Upper lobe of left lung (tissue), 6 donors: ENCODE data around the gene SMAD3. TPM values are rescaled to one million over a fixed set of nuclear protein-coding genes. Genes with fewer than 3 reads are reported as not detected.

Source experiments
- ATAC-seq, 2 donors: fragments of 200-7000 bp; cut with Tn5 transposase; one replicate each; pipeline ENCODE4 v1.9.1; 2022; ENCODE audit warnings: mild to moderate bottlenecking in 2 of 2, moderate library complexity in 2 of 2; ENCODE audit not compliant: low FRiP score in 2 of 2
- DNase-seq, 2 donors: peaks; one replicate each; pipeline ENCODE4 v3.0.0-alpha.2; 2019 to 2020
- H3K27ac ChIP-seq, 4 donors: fragments of 200-600 bp; sonication (generic); one replicate each; pipeline ENCODE4 v1.5.1; 2016 to 2019
- H3K27me3 ChIP-seq, 4 donors: fragments of 200-600 bp; sonication (generic); one replicate each; pipeline ENCODE4 v1.5.1; 2017 to 2019
- H3K36me3 ChIP-seq, 4 donors: fragments of 200-600 bp; sonication (generic); one replicate each; pipeline ENCODE4 v1.5.1; 2016 to 2019
- H3K4me1 ChIP-seq, 4 donors: fragments of 200-600 bp; sonication (generic); one replicate each; pipeline ENCODE4 v1.5.1; 2018 to 2019
- H3K4me3 ChIP-seq, 4 donors: fragments of 200-600 bp; sonication (generic); one replicate each; pipeline ENCODE4 v1.5.1; 2017 to 2019; ENCODE audit warnings: mild to moderate bottlenecking in 2 of 4, moderate library complexity in 1 of 4
- H3K9me3 ChIP-seq, 4 donors: fragments of 200-600 bp; sonication (generic); one replicate each; pipeline ENCODE4 v1.5.1; 2018 to 2019
- CTCF ChIP-seq, 6 experiments: fragments of 450-650 bp in 4 of 6; fragments of 200-600 bp in 2 of 6; sonication (generic) in 2 of 6; IDR thresholded peaks; one replicate each; pipeline ENCODE4 v1.5.1; 2016 to 2019; ENCODE audit warnings: antibody characterized with exemption in 6 of 6
- EP300 ChIP-seq, 4 donors: sonication (generic); formaldehyde crosslinking; IDR thresholded peaks; one replicate each; pipeline ENCODE4 v1.5.1; 2017; ENCODE audit warnings: antibody characterized with exemption in 4 of 4, control low read depth in 2 of 4
- POLR2A ChIP-seq, 4 donors: fragments of 450-650 bp; IDR thresholded peaks; one replicate each; pipeline ENCODE4 v1.5.1; 2016 to 2017; ENCODE audit warnings: antibody characterized with exemption in 4 of 4, mild to moderate bottlenecking in 2 of 4
- POLR2AphosphoS5 ChIP-seq, 2 donors: sonication (generic); formaldehyde crosslinking; IDR thresholded peaks; one replicate each; pipeline ENCODE4 v1.5.1; 2017; ENCODE audit warnings: antibody characterized with exemption in 2 of 2
- WGBS, 2 donors: methylation state at CpG; one replicate each; pipeline ENCODE4 v1.1.5; 2017 to 2018; 5-methylcytosine and 5-hydroxymethylcytosine counted together
- total RNA-seq, 6 donors: library from RNA; depleted of rRNA in 4 of 6; stranded (reverse); fragments of >200 nt in 4 of 6; gene quantifications; one replicate each; pipeline versions ENCODE4 v1.1.0 to v1.2.1, GENCODE V29; 2016 to 2021
- donor health status: DM: no; HTN: no; CAD: no; lungs with moderate emphysema.
- donor health status: DM: no; HTN: yes; CAD: no; lungs with severe emphysema.

The SMAD3 gene
- total RNA-seq, 6 donors from 2014 or later: 31.7 to 44.5 (median 36.3) TPM

- peak overlapping the region in 1 of 4 donors; percentile 30 for H3K27ac ChIP-seq
- H3K4me3 ChIP-seq: no peak overlapping the region
- H3K4me1 ChIP-seq: peaks cover 56 to 63% (median 61%) of the 10 kb centered on the region in 4 donors
- TF ChIP-seq CTCF (IDR thresholded peaks at IDR 0.05) (no peak), POLR2A (IDR thresholded peaks at IDR 0.05) (no peak), EP300 (IDR thresholded peaks at IDR 0.05) (no peak), POLR2AphosphoS5 (IDR thresholded peaks at IDR 0.05) (no peak)
- DNase-seq: no peak
- no peaks in the 10 kb centered on the region for H3K27me3 ChIP-seq
- no peaks in the 10 kb centered on the region for H3K36me3 ChIP-seq
- ATAC-seq: no peak
- 60 to 61% methylated on average over 2 of the region's 2 CpGs for WGBS, 2 donors
- no peaks in the 10 kb centered on the region for H3K9me3 ChIP-seq
Observed at GRCh38 chr15:67116742-67117141, 51.3 kb downstream of the SMAD3 start.

GRCh38 chr15:67117370-67117769 is 52.0 kb downstream of the SMAD3 start:
- 25 to 28% methylated on average over 3 of the region's 3 CpGs for WGBS, 2 donors
- TF ChIP-seq POLR2AphosphoS5 (IDR thresholded peaks at IDR 0.05) (no peak), POLR2A (IDR thresholded peaks at IDR 0.05) (no peak), EP300 (IDR thresholded peaks at IDR 0.05) (no peak), CTCF (IDR thresholded peaks at IDR 0.05) (no peak)

GRCh38 chr15:67118808-67119207 is 53.4 kb downstream of the SMAD3 start:
- no peak for TF ChIP-seq POLR2AphosphoS5 (IDR thresholded peaks at IDR 0.05)
- no peak for TF ChIP-seq CTCF (IDR thresholded peaks at IDR 0.05)
- TF ChIP-seq POLR2A (IDR thresholded peaks at IDR 0.05): no peak
- TF ChIP-seq EP300 (IDR thresholded peaks at IDR 0.05): no peak
- no peak for DNase-seq
- Histone ChIP-seq H3K36me3 (no peaks in the 10 kb centered on the region), H3K4me3 (no peak overlapping the region), H3K9me3 (no peaks in the 10 kb centered on the region), H3K4me1 (peaks cover 60 to 68% (median 66%) of the 10 kb centered on the region in 4 donors), H3K27ac (no peak overlapping the region), H3K27me3 (no peaks in the 10 kb centered on the region)
- no peak for ATAC-seq
- WGBS, 2 donors: 98% methylated on average over 5 of the region's 5 CpGs

More at GRCh38 chr15:67117370-67117769, 52.0 kb downstream of the SMAD3 start:
- peak overlapping the region in 3 of 4 donors; percentile 5 to 36 (median 30) for H3K27ac ChIP-seq
- peaks cover 60 to 68% (median 66%) of the 10 kb centered on the region in 4 donors for H3K4me1 ChIP-seq
- DNase-seq (no peak), ATAC-seq (peak in 1 of 2 donors; percentile 16)
- no peaks in the 10 kb centered on the region for H3K27me3 ChIP-seq
- no peaks in the 10 kb centered on the region for H3K36me3 ChIP-seq
- H3K4me3 ChIP-seq: no peak overlapping the region
- no peaks in the 10 kb centered on the region for H3K9me3 ChIP-seq

DNA sequence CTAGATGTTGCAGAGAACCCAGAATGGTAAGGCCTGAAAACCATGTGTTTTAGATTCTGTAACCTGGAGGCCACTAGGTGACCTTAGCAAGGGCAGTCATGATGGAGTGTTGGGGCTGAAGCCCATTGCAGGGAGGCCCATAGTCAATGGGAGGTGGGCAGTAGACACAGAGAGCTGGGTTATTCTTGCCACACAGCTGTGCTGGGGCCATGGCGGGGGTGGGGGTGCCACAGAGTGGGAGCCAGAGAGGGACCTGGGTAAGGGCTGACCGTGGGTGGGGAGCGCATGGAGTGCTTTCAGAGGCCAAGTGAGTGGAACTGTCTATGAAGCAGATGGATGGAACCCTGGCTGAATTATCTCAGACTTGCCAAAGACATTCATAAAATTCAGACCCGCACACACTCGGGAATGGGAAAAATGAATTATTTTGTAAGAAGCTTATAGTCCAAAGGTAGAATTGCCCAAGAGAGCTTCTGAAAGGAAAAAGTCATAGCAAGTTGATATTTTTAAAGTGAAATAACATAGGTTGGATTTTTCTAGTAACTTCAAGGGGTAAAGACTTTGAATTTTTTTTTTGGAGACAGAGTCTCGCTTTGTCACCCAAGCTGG is 53.9 kb downstream of the SMAD3 start:
- peak overlapping the region in 2 of 4 donors; percentile 91 to 93 for H3K27ac ChIP-seq
- ATAC-seq: no peak
- no peak for TF ChIP-seq CTCF (IDR thresholded peaks at IDR 0.05)
- no peak for TF ChIP-seq POLR2AphosphoS5 (IDR thresholded peaks at IDR 0.05)
- no peak for TF ChIP-seq POLR2A (IDR thresholded peaks at IDR 0.05)
- TF ChIP-seq EP300 (IDR thresholded peaks at IDR 0.05): no peak
- H3K27me3 ChIP-seq: no peaks in the 10 kb centered on the region
- H3K4me1 ChIP-seq: peaks cover 60 to 67% (median 65%) of the 10 kb centered on the region in 4 donors
- no peaks in the 10 kb centered on the region for H3K36me3 ChIP-seq
- H3K9me3 ChIP-seq: no peaks in the 10 kb centered on the region
- WGBS, 2 donors: 87 to 98% methylated on average over 5 to 6 of the region's 6 CpGs
- no peak overlapping the region for H3K4me3 ChIP-seq
- DNase-seq: peak; percentile 7 to 33
